Breast epithelium (tissue), 4 donors: ENCODE results near the gene HMCN1. TPM values are rescaled to one million over a fixed set of nuclear protein-coding genes. Genes with fewer than 3 reads are reported as not detected.

Source experiments
- DNase-seq, 2 donors: peaks; one replicate each; pipeline ENCODE4 v3.0.0-alpha.2; 2019; ENCODE audit warnings: low spot score in 2 of 2
- H3K27ac ChIP-seq, 2 donors: fragments of 200-600 bp; sonication (generic) in 1 of 2; one replicate each; pipeline ENCODE4 v1.5.1; 2016 to 2019; ENCODE audit warnings: mild to moderate bottlenecking in 1 of 2
- H3K27me3 ChIP-seq, 2 donors: fragments of 200-600 bp; sonication (generic) in 1 of 2; one replicate each; pipeline versions ENCODE4 v1.5.1 to v1.6.0; 2017 to 2019; ENCODE audit warnings: control low read depth in 1 of 2, mild to moderate bottlenecking in 1 of 2
- H3K36me3 ChIP-seq: fragments of 200-600 bp; one replicate; pipeline ENCODE4 v1.5.1; 2019
- H3K4me1 ChIP-seq, 2 donors: fragments of 200-600 bp; sonication (generic); one replicate each; pipeline ENCODE4 v1.5.1; 2016 to 2019; ENCODE audit warnings: control low read depth in 1 of 2
- H3K4me3 ChIP-seq, 3 donors: fragments of 200-600 bp; sonication (generic); 1 replicate in 2 of 3; 2 replicates in 1 of 3; pipeline ENCODE4 v1.5.1; 2016 to 2019; ENCODE audit warnings: mild to moderate bottlenecking in 3 of 3, moderate library complexity in 2 of 3
- H3K9me3 ChIP-seq, 2 donors: fragments of 200-600 bp; sonication (generic) in 1 of 2; one replicate each; pipeline ENCODE4 v1.5.1; 2016 to 2019; ENCODE audit warnings: control low read depth in 1 of 2
- CTCF ChIP-seq, 3 donors: fragments of 450-650 bp; IDR thresholded peaks; one replicate each; pipeline ENCODE4 v1.5.1; 2016 to 2017; ENCODE audit warnings: antibody characterized with exemption in 3 of 3, mild to moderate bottlenecking in 3 of 3, moderate library complexity in 3 of 3
- POLR2A ChIP-seq: fragments of 450-650 bp; IDR thresholded peaks from one replicate; pipeline ENCODE4 v1.6.1; 2016; ENCODE audit warnings: antibody characterized with exemption, mild to moderate bottlenecking, moderate library complexity
- POLR2AphosphoS5 ChIP-seq, 3 donors: sonication (generic); formaldehyde crosslinking; IDR thresholded peaks; one replicate each; pipeline ENCODE4 v1.6.1; 2017; ENCODE audit warnings: antibody characterized with exemption in 3 of 3
- intact Hi-C: fragments of 100-400 bp; cut with DNase I; formaldehyde crosslinking; loops from one replicate; pipeline ENCODE4 v1.15.1; 2023; ENCODE audit warnings: low total_unique reads
- total RNA-seq, 3 donors: library from RNA; depleted of rRNA; stranded (reverse); fragments of >200 nt; gene quantifications; one replicate each; pipeline ENCODE4 v1.1.0, GENCODE V29; 2016

HMCN1 gene
- total RNA-seq, 3 donors from 2014 or later, result 7.8 to 18.4 (median 11.9) TPM

- Histone ChIP-seq H3K36me3 (no peaks in the 10 kb centered on the region), H3K27ac (no peak overlapping the region), H3K27me3 (no peaks in the 10 kb centered on the region), H3K4me3 (no peak overlapping the region), H3K4me1 (no peaks in the 10 kb centered on the region), H3K9me3 (no peaks in the 10 kb centered on the region)
- DNase-seq, result no peak
- intact Hi-C loops, result no loop called here
- TF ChIP-seq POLR2AphosphoS5 (IDR thresholded peaks at IDR 0.05) (no peak), POLR2A (no peak), CTCF (IDR thresholded peaks at IDR 0.05) (no peak)
Measured at GRCh38 chr1:186043296-186043695, 309.1 kb downstream of the HMCN1 start.

GRCh38 chr1:186044079-186044685 is 310.0 kb downstream of the HMCN1 start:
- H3K36me3 ChIP-seq, result no peaks in the 10 kb centered on the region
- intact Hi-C loops, result no loop called here
- H3K4me3 ChIP-seq, result no peak overlapping the region
- no peaks in the 10 kb centered on the region for H3K9me3 ChIP-seq
- no peaks in the 10 kb centered on the region for H3K4me1 ChIP-seq
- no peak for TF ChIP-seq POLR2A
- TF ChIP-seq POLR2AphosphoS5 (IDR thresholded peaks at IDR 0.05), result no peak
- no peak for TF ChIP-seq CTCF (IDR thresholded peaks at IDR 0.05)
- H3K27ac ChIP-seq, result no peak overlapping the region
- no peak for DNase-seq
- no peaks in the 10 kb centered on the region for H3K27me3 ChIP-seq

- DNase-seq, result no peak
- intact Hi-C loops, result no loop called here
- H3K4me3 ChIP-seq, result no peak overlapping the region
Measured at GRCh38 chr1:186046437-186047211, 312.4 kb downstream of the HMCN1 start.

GRCh38 chr1:186050360-186050759 is 316.2 kb downstream of the HMCN1 start:
- no peaks in the 10 kb centered on the region for H3K9me3 ChIP-seq
- TF ChIP-seq POLR2A (no peak), CTCF (IDR thresholded peaks at IDR 0.05) (no peak), POLR2AphosphoS5 (IDR thresholded peaks at IDR 0.05) (no peak)
- DNase-seq, result no peak
- no peak overlapping the region for H3K27ac ChIP-seq
- H3K36me3 ChIP-seq, result no peaks in the 10 kb centered on the region
- H3K4me1 ChIP-seq, result no peaks in the 10 kb centered on the region
- intact Hi-C loops, result no loop called here
- H3K27me3 ChIP-seq, result no peaks in the 10 kb centered on the region
- H3K4me3 ChIP-seq, result no peak overlapping the region

More at GRCh38 chr1:186046437-186047211, 312.4 kb downstream of the HMCN1 start:
- Histone ChIP-seq H3K4me1 (no peaks in the 10 kb centered on the region), H3K27ac (no peak overlapping the region), H3K9me3 (no peaks in the 10 kb centered on the region), H3K36me3 (no peaks in the 10 kb centered on the region), H3K27me3 (no peaks in the 10 kb centered on the region)
- TF ChIP-seq POLR2A (no peak), CTCF (IDR thresholded peaks at IDR 0.05) (no peak), POLR2AphosphoS5 (IDR thresholded peaks at IDR 0.05) (no peak)

- Histone ChIP-seq H3K9me3 (no peaks in the 10 kb centered on the region), H3K36me3 (no peaks in the 10 kb centered on the region), H3K4me1 (no peaks in the 10 kb centered on the region), H3K27ac (no peak overlapping the region), H3K4me3 (no peak overlapping the region), H3K27me3 (no peaks in the 10 kb centered on the region)
- TF ChIP-seq CTCF (IDR thresholded peaks at IDR 0.05), result no peak
- no peak for TF ChIP-seq POLR2A
- no peak for TF ChIP-seq POLR2AphosphoS5 (IDR thresholded peaks at IDR 0.05)
- DNase-seq, result no peak
- intact Hi-C loops, result no loop called here
Measured at GRCh38 chr1:186054003-186054402, 319.8 kb downstream of the HMCN1 start.
